Suprapubic skin (tissue), 3 donors: ENCODE results near the gene CALR3.
"Not testable (repeated sequence)": the region's sequence is repeated elsewhere in the genome, so short reads cannot be mapped to it uniquely, and the experiment has no call there.

ENCODE experiments used
- CTCF ChIP-seq, 2 donors: fragments of 200-600 bp in 1 of 2; fragments of 450-650 bp in 1 of 2; sonication (generic) in 1 of 2; IDR thresholded peaks; one replicate each; pipeline ENCODE4 v1.5.1; 2016 to 2019; ENCODE audit warnings: antibody characterized with exemption in 2 of 2, mild to moderate bottlenecking in 1 of 2, moderate library complexity in 1 of 2
- POLR2AphosphoS5 ChIP-seq, 3 donors: sonication (generic); formaldehyde crosslinking; IDR thresholded peaks; one replicate each; pipeline ENCODE4 v1.6.1; 2017; ENCODE audit warnings: antibody characterized with exemption in 3 of 3

DNA sequence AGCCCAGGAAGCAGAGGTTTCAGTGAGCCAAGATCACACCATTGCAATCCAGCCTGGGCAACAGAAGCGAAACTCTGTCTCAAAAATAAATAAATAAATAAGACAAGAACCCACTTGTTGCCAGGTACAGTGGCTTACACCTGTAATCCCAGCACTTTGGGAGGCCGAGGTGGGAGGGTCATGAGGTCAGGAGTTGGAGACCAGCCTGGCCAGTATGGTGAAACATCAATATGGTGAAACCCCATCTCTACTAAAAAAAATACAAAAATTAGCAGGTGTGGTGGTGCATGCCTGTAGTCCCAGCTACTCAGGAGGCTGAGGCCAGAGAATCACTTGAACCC, 23.4 kb downstream of the CALR3 start:
- not testable (repeated sequence) for TF ChIP-seq CTCF, POLR2AphosphoS5 (IDR thresholded peaks at IDR 0.05)
